Right atrium auricular region (tissue), 2 donors: Measurements from ENCODE around the gene KCNJ4. TPM values are rescaled to one million over a fixed set of nuclear protein-coding genes. Genes with fewer than 3 reads are reported as not detected.

Experiments
- DNase-seq: peaks from one replicate; pipeline ENCODE4 v3.0.0-alpha.2; 2019; ENCODE audit warnings: low spot score
- H3K27ac ChIP-seq, 2 donors: fragments of 200-600 bp; sonication (generic); 1 replicate in 1 of 2; 2 replicates in 1 of 2; pipeline ENCODE4 v1.5.1; 2016 to 2019
- H3K27me3 ChIP-seq, 2 donors: fragments of 200-600 bp; sonication (generic); one replicate each; pipeline versions ENCODE4 v1.5.1 to v1.6.0; 2017 to 2019
- H3K36me3 ChIP-seq: fragments of 200-600 bp; sonication (generic); one replicate; pipeline ENCODE4 v1.5.1; 2016
- H3K4me1 ChIP-seq, 2 donors: fragments of 200-600 bp; sonication (generic); one replicate each; pipeline versions ENCODE4 v1.5.1 to v1.6.0; 2017 to 2019
- H3K4me3 ChIP-seq, 2 donors: fragments of 200-600 bp; sonication (generic); 1 replicate in 1 of 2; 2 replicates in 1 of 2; pipeline ENCODE4 v1.5.1; 2017 to 2019; ENCODE audit warnings: mild to moderate bottlenecking in 1 of 2, moderate library complexity in 1 of 2
- H3K9me3 ChIP-seq, 2 donors: fragments of 200-600 bp; sonication (generic); one replicate each; pipeline ENCODE4 v1.5.1; 2019
- CTCF ChIP-seq, 2 donors: fragments of 200-600 bp; sonication (generic); IDR thresholded peaks; one replicate each; pipeline ENCODE4 v1.5.1; 2019; ENCODE audit warnings: antibody characterized with exemption in 2 of 2
- total RNA-seq, 2 donors: library from RNA; depleted of rRNA; stranded (reverse); fragments of >200 nt; gene quantifications; one replicate each; pipeline ENCODE4 v1.1.0, GENCODE V29; 2016

KCNJ4 gene
- 10 to 100 TPM in 1 of 2 donors, 1 to 10 TPM in 1; 7.0 to 36.7 TPM for total RNA-seq

GRCh38 chr22:38455076-38455529, at the start of gene KCNJ4:
Gene KCNJ4, minus strand, starts transcription at chr22:38455199. Its CDS starts 27,067 bp downstream, at chr22:38428132.
- no peaks in the 10 kb centered on the region for H3K9me3 ChIP-seq
- no peaks in the 10 kb centered on the region for H3K27me3 ChIP-seq
- H3K36me3 ChIP-seq, result no peaks in the 10 kb centered on the region
- DNase-seq, result no peak
- TF ChIP-seq CTCF (IDR thresholded peaks at IDR 0.05), result no peak
- H3K4me1 ChIP-seq, result peaks cover 4 to 48% of the 10 kb centered on the region in 2 donors
- peak within 1 kb of the TSS; percentile 77 to 91 for H3K27ac ChIP-seq
- H3K4me3 ChIP-seq, result peak within 1 kb of the TSS; percentile 62 to 66

GRCh38 chr22:38503021-38503420, 48.0 kb upstream of the KCNJ4 start:
- H3K4me3 ChIP-seq, result peak overlapping the region in 1 of 2 donors; percentile 93
- no peak for TF ChIP-seq CTCF (IDR thresholded peaks at IDR 0.05)
- H3K27me3 ChIP-seq, result no peaks in the 10 kb centered on the region
- H3K4me1 ChIP-seq, result peaks cover 0 to 41% of the 10 kb centered on the region in 2 donors
- no peak for DNase-seq
- no peaks in the 10 kb centered on the region for H3K9me3 ChIP-seq
- H3K36me3 ChIP-seq, result peaks cover 38% of the 10 kb centered on the region
- peak overlapping the region in 1 of 2 donors; percentile 100 for H3K27ac ChIP-seq

- peaks cover 0 to 39% of the 10 kb centered on the region in 2 donors for H3K4me1 ChIP-seq
- H3K36me3 ChIP-seq, result peaks cover 48% of the 10 kb centered on the region
- no peaks in the 10 kb centered on the region for H3K9me3 ChIP-seq
- DNase-seq, result no peak
- H3K27me3 ChIP-seq, result no peaks in the 10 kb centered on the region
- peak overlapping the region in 1 of 2 donors; percentile 100 for H3K27ac ChIP-seq
- no peak for TF ChIP-seq CTCF (IDR thresholded peaks at IDR 0.05)
- H3K4me3 ChIP-seq, result no peak overlapping the region
Measured at GRCh38 chr22:38501797-38502672, 47.0 kb upstream of the KCNJ4 start.

GRCh38 chr22:38497869-38498268, 42.9 kb upstream of the KCNJ4 start:
- Histone ChIP-seq H3K27me3 (no peaks in the 10 kb centered on the region), H3K4me1 (peaks cover 2 to 22% of the 10 kb centered on the region in 2 donors)

GRCh38 chr22:38494939-38495338, 39.9 kb upstream of the KCNJ4 start:
- no peak for DNase-seq
- Histone ChIP-seq H3K9me3 (no peaks in the 10 kb centered on the region), H3K4me3 (no peak overlapping the region), H3K36me3 (peaks cover 100% of the 10 kb centered on the region), H3K4me1 (peaks cover 2 to 20% of the 10 kb centered on the region in 2 donors), H3K27me3 (no peaks in the 10 kb centered on the region), H3K27ac (no peak overlapping the region)
- no peak for TF ChIP-seq CTCF (IDR thresholded peaks at IDR 0.05)

More at GRCh38 chr22:38497869-38498268, 42.9 kb upstream of the KCNJ4 start:
- Histone ChIP-seq H3K36me3 (peaks cover 89% of the 10 kb centered on the region), H3K27ac (no peak overlapping the region), H3K4me3 (no peak overlapping the region), H3K9me3 (no peaks in the 10 kb centered on the region)
- no peak for DNase-seq
- no peak for TF ChIP-seq CTCF (IDR thresholded peaks at IDR 0.05)
